ENCODE data around the gene TSEN34.
"Not testable (repeated sequence)": the region's sequence is repeated elsewhere in the genome, so short reads cannot be mapped to it uniquely, and the experiment has no call there.

TSEN34 gene

GRCh38 chr19:54209058-54209810, 18.1 kb downstream of the TSEN34 start:
- TF ChIP-seq CTCF (IDR thresholded peaks at IDR 0.05; ENCODE audit: control insufficient read depth, extremely low read depth, insufficient read depth), result no peak
- H3K4me3 ChIP-seq (ENCODE audit: low read depth, low read length), result peak overlapping the region; percentile 14; the same call in 1 of the 2 replicates
- no peak for DNase-seq (ENCODE audit: low read depth)

GRCh38 chr19:54209811-54210494, 18.8 kb downstream of the TSEN34 start:
- DNase-seq (ENCODE audit: low read depth), result peak; percentile 94
- no peak for TF ChIP-seq CTCF (IDR thresholded peaks at IDR 0.05; ENCODE audit: control insufficient read depth, extremely low read depth, insufficient read depth)
- peak overlapping the region; percentile 14; the same call in 1 of the 2 replicates for H3K4me3 ChIP-seq (ENCODE audit: low read depth, low read length)

- no peak overlapping the region for H3K4me3 ChIP-seq (ENCODE audit: low read depth, low read length)
- no peak for TF ChIP-seq CTCF (IDR thresholded peaks at IDR 0.05; ENCODE audit: control insufficient read depth, extremely low read depth, insufficient read depth)
- DNase-seq (ENCODE audit: low read depth), result no peak
Measured at GRCh38 chr19:54211235-54211634, 20.1 kb downstream of the TSEN34 start.

GRCh38 chr19:54214217-54214616, 23.1 kb downstream of the TSEN34 start:
- H3K4me3 ChIP-seq (ENCODE audit: low read depth, low read length); DNase-seq (ENCODE audit: low read depth): not testable (repeated sequence)

GRCh38 chr19:54214734-54215133, 23.6 kb downstream of the TSEN34 start:
- H3K4me3 ChIP-seq (ENCODE audit: low read depth, low read length); DNase-seq (ENCODE audit: low read depth): not testable (repeated sequence)

- no peak overlapping the region for H3K4me3 ChIP-seq (ENCODE audit: low read depth, low read length)
- no peak for DNase-seq (ENCODE audit: low read depth)
- TF ChIP-seq CTCF (IDR thresholded peaks at IDR 0.05; ENCODE audit: control insufficient read depth, extremely low read depth, insufficient read depth), result no peak
Measured at GRCh38 chr19:54216869-54217268, 25.8 kb downstream of the TSEN34 start.

GRCh38 chr19:54217517-54218247, 26.6 kb downstream of the TSEN34 start:
- not testable (repeated sequence) for DNase-seq (ENCODE audit: low read depth); H3K4me3 ChIP-seq (ENCODE audit: low read depth, low read length)

- no peak for DNase-seq (ENCODE audit: low read depth)
- TF ChIP-seq CTCF (IDR thresholded peaks at IDR 0.05; ENCODE audit: control insufficient read depth, extremely low read depth, insufficient read depth), result no peak
- no peak overlapping the region for H3K4me3 ChIP-seq (ENCODE audit: low read depth, low read length)
Measured at GRCh38 chr19:54218259-54218658, 27.2 kb downstream of the TSEN34 start.

All from LNCaP clone FGC (cell line).